ENCODE measurements around the gene PBX2.
A peak's percentile ranks its signal among the peaks of the same experiment; 100 is the strongest.

PBX2 gene

GRCh38 chr6:32173051-32173727, 16.8 kb downstream of the PBX2 start:
- DNase-seq (ENCODE audit: low spot score) = no peak

- DNase-seq (ENCODE audit: low spot score) = no peak
Observed at GRCh38 chr6:32171234-32171633, 18.8 kb downstream of the PBX2 start.

GRCh38 chr6:32170294-32170693, 19.7 kb downstream of the PBX2 start:
- DNase-seq (ENCODE audit: low spot score) = no peak

- DNase-seq (ENCODE audit: low spot score) = no peak
Observed at GRCh38 chr6:32168807-32169591, 21.0 kb downstream of the PBX2 start.

GRCh38 chr6:32168350-32168749, 21.7 kb downstream of the PBX2 start:
- no peak for DNase-seq (ENCODE audit: low spot score)

GRCh38 chr6:32167761-32168262, 22.2 kb downstream of the PBX2 start:
- DNase-seq (ENCODE audit: low spot score) = no peak

GRCh38 chr6:32167154-32167760, 22.7 kb downstream of the PBX2 start:
- DNase-seq (ENCODE audit: low spot score) = no peak

- no peak for DNase-seq (ENCODE audit: low spot score)
Observed at GRCh38 chr6:32166411-32167061, 23.5 kb downstream of the PBX2 start.

- DNase-seq (ENCODE audit: low spot score) = no peak
Observed at GRCh38 chr6:32164295-32164694, 25.7 kb downstream of the PBX2 start, which contains the start of gene EGFL8. Gene EGFL8 (plus strand): TSS chr6:32164595. CDS start chr6:32166166, 1,571 bp downstream.

GRCh38 chr6:32163559-32164258, 26.3 kb downstream of the PBX2 start:
- DNase-seq (ENCODE audit: low spot score) = peak; percentile 70

GRCh38 chr6:32158052-32158451, 31.9 kb downstream of the PBX2 start:
- DNase-seq (ENCODE audit: low spot score) = no peak

GRCh38 chr6:32156891-32157290, 33.1 kb downstream of the PBX2 start:
- no peak for DNase-seq (ENCODE audit: low spot score)

- DNase-seq (ENCODE audit: low spot score) = peak; percentile 53
Observed at GRCh38 chr6:32154514-32155161, 35.4 kb downstream of the PBX2 start.

- peak; percentile 94 for DNase-seq (ENCODE audit: low spot score)
Observed at GRCh38 chr6:32153564-32154513, 36.2 kb downstream of the PBX2 start, which contains the start of gene PPT2. Gene PPT2 (plus strand): TSS chr6:32154141. CDS start chr6:32154595, 454 bp downstream.

GRCh38 chr6:32152769-32153563, 37.0 kb downstream of the PBX2 start:
- DNase-seq (ENCODE audit: low spot score) = no peak

GRCh38 chr6:32151863-32152768, 37.9 kb downstream of the PBX2 start, which contains the start of gene PRRT1:
Gene PRRT1 (minus strand): TSS chr6:32151939. CDS start chr6:32151827, 112 bp downstream.
- peak; percentile 52 for DNase-seq (ENCODE audit: low spot score)

GRCh38 chr6:32151181-32151862, 38.7 kb downstream of the PBX2 start:
- DNase-seq (ENCODE audit: low spot score) = no peak

All from putamen (tissue), 1 donor.